HEK293 (cell line): ENCODE results near the gene MED4.
A peak's percentile ranks its signal among the peaks of the same experiment; 100 is the strongest.

ENCODE experiments used
- CTCF ChIA-PET: fragments of 350-600 bp; formaldehyde crosslinking; extraction: SDS; loops from one replicate; lab custom pipeline; 2021; ENCODE audit warnings: antibody characterized with exemption; lab: Yijun Ruan, JAX
- POLR2A ChIA-PET: fragments of 300-600 bp; formaldehyde crosslinking; extraction: SDS; loops from one replicate; lab custom pipeline; 2020; ENCODE audit warnings: antibody characterized with exemption, inconsistent platforms; lab: Yijun Ruan, JAX
- H3K27ac ChIP-seq: fragments of 200-500 bp; sonication (Bioruptor generic); 2 replicates; pipeline ENCODE4 v1.5.1; 2014; ENCODE audit warnings: low read depth, low read length, control low read depth, inconsistent platforms; ENCODE audit errors: extremely low read depth
- H3K36me3 ChIP-seq, 2 experiments: fragments of 200-500 bp in 1 of 2; sonication (Bioruptor generic) in 1 of 2; 1 replicate in 1 of 2; 2 replicates in 1 of 2; pipeline ENCODE4 v1.5.1; 2014 to 2017; ENCODE audit warnings: inconsistent platforms in 2 of 2, low read length in 2 of 2; ENCODE audit not compliant: control insufficient read depth in 2 of 2, insufficient read depth in 1 of 2
- H3K4me1 ChIP-seq: fragments of 200-500 bp; sonication (Bioruptor generic); 2 replicates; pipeline ENCODE4 v1.5.1; 2014; ENCODE audit warnings: mild to moderate bottlenecking, low read length, inconsistent platforms; ENCODE audit not compliant: control insufficient read depth, insufficient read depth
- H3K4me3 ChIP-seq: 2 replicates; pipeline ENCODE4 v1.5.1; 2011; ENCODE audit warnings: low read depth, mild to moderate bottlenecking, control low read depth, low read length, moderate library complexity
- H3K9me3 ChIP-seq: fragments of 200-500 bp; sonication (Bioruptor generic); 2 replicates; pipeline ENCODE4 v1.5.1; 2014; ENCODE audit warnings: low read depth, low read length, inconsistent platforms; ENCODE audit not compliant: control insufficient read depth, insufficient read depth
- GLI2 ChIP-seq: fragments of 450-650 bp; formaldehyde crosslinking; IDR thresholded peaks from 2 replicates; pipeline ENCODE4; 2017; ENCODE audit warnings: missing biosample characterization, missing genetic modification characterization, low read depth, borderline replicate concordance
- KLF7 ChIP-seq: fragments of 450-650 bp; formaldehyde crosslinking; IDR thresholded peaks from 2 replicates; pipeline ENCODE4 v1.5.1; 2016; ENCODE audit warnings: missing biosample characterization, missing genetic modification characterization, borderline replicate concordance
- MYNN ChIP-seq: fragments of 450-650 bp; formaldehyde crosslinking; IDR thresholded peaks from 2 replicates; pipeline ENCODE4 v1.5.1; 2016; ENCODE audit warnings: missing biosample characterization, missing genetic modification characterization, borderline replicate concordance
- SP2 ChIP-seq: fragments of 450-650 bp; formaldehyde crosslinking; IDR thresholded peaks from 2 replicates; pipeline ENCODE4 v1.5.1; 2016; ENCODE audit warnings: missing biosample characterization, missing genetic modification characterization
- ZFHX2 ChIP-seq: fragments of 450-650 bp; formaldehyde crosslinking; conservative IDR thresholded peaks from 2 replicates; pipeline ENCODE4 v1.5.1; 2016; ENCODE audit warnings: missing biosample characterization, missing genetic modification characterization
- ZNF214 ChIP-seq: fragments of 450-650 bp; formaldehyde crosslinking; IDR thresholded peaks from 2 replicates; pipeline ENCODE4 v1.5.1; 2017; ENCODE audit warnings: missing biosample characterization, mild to moderate bottlenecking, missing genetic modification characterization, borderline replicate concordance
- ZNF600 ChIP-seq: fragments of 450-650 bp; formaldehyde crosslinking; IDR thresholded peaks from 2 replicates; pipeline ENCODE4 v1.5.1; 2016; ENCODE audit warnings: missing biosample characterization, missing genetic modification characterization
- ZNF664 ChIP-seq: fragments of 450-650 bp; formaldehyde crosslinking; IDR thresholded peaks from 2 replicates; pipeline ENCODE4 v1.5.1; 2016; ENCODE audit warnings: missing biosample characterization, missing genetic modification characterization
- ZNF785 ChIP-seq: fragments of 450-650 bp; formaldehyde crosslinking; IDR thresholded peaks from 2 replicates; pipeline ENCODE4 v1.5.1; 2016; ENCODE audit warnings: missing biosample characterization, missing genetic modification characterization
- ZXDB ChIP-seq: fragments of 450-650 bp; formaldehyde crosslinking; IDR thresholded peaks from 2 replicates; pipeline ENCODE4 v1.5.1; 2016; ENCODE audit warnings: missing biosample characterization, missing genetic modification characterization
- TF ChIP-seq, protein P1 (sequence below): fragments of 450-650 bp; formaldehyde crosslinking; IDR thresholded peaks from 2 replicates; pipeline ENCODE4 v1.5.1; 2016; ENCODE audit warnings: missing biosample characterization, missing genetic modification characterization
- TF ChIP-seq, protein P2 (sequence below): fragments of 450-650 bp; formaldehyde crosslinking; optimal IDR thresholded peaks from 2 replicates; pipeline ENCODE3; 2016; ENCODE audit warnings: missing biosample characterization, mild to moderate bottlenecking, missing genetic modification characterization
- TF ChIP-seq, protein P3 (sequence below): fragments of 450-650 bp; formaldehyde crosslinking; IDR thresholded peaks from 2 replicates; pipeline ENCODE4 v1.5.1; 2016; ENCODE audit warnings: missing biosample characterization, missing genetic modification characterization
- TF ChIP-seq, protein P4 (sequence below): fragments of 450-650 bp; formaldehyde crosslinking; IDR thresholded peaks from 2 replicates; pipeline ENCODE4 v1.5.1; 2016; ENCODE audit warnings: missing biosample characterization, missing genetic modification characterization

Gene MED4

DNA sequence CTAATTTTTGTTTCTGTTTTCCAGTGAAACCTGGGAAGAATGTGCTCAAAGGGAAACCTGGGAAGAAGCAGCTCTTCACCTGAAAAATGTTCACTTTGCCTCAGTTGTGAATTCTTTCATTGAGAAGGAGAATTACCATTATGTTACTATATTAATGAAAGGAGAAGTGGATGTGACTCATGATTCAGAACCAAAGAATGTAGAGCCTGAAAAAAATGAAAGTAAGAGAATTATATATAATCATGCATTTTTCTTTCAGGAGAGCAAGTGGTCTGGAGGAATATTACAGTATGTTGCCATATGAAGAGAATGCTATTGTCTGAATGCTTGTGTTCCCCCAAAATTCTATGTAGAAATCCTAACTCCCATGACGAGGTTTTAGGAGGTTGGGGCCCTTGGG, 54.0 kb downstream of the MED4 start:
- CTCF ChIA-PET, result interaction anchor here (0.7 kb wide), 2 partner anchors 532 to 928 kb away, joined by 3 read pairs; no protein-coding TSS in a partner anchor
- TF ChIP-seq KLF7 (tag by site-specific recombination), result no peak
- TF ChIP-seq ZFHX2 (tag by site-specific recombination), result no peak
- no peaks in the 10 kb centered on the region for H3K9me3 ChIP-seq
- H3K4me1 ChIP-seq, result no peaks in the 10 kb centered on the region
- H3K27ac ChIP-seq, result no peak overlapping the region
- no peak overlapping the region for H3K4me3 ChIP-seq
- POLR2A ChIA-PET, result no interaction called here
- H3K36me3 ChIP-seq, result peaks cover 0 to 26% of the 10 kb centered on the region in 2 experiments; a peak in 2 of 3 replicates

DNA sequence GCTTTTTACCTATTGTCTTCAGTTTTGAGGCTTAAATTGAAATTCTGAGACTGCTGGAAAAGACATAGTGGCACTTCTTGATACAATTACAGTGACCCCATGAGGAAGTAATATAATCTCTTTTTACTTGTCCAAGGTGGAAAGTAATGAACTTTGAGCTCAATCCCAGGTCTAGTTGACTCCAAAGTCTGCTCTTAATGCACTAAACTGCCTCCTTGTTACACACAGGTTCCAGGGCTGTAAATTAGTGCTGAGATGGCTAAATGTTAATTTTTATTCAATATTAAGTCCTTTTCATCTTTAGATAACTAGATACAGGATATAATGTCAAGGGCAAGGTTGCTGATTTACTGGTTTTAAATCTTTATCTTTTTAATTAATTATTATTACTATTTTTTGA, 54.9 kb downstream of the MED4 start:
- Histone ChIP-seq H3K4me3 (no peak overlapping the region), H3K9me3 (no peaks in the 10 kb centered on the region), H3K27ac (no peak overlapping the region), H3K36me3 (peaks cover 0 to 24% of the 10 kb centered on the region in 2 experiments; a peak in 2 of 3 replicates), H3K4me1 (no peaks in the 10 kb centered on the region)
- POLR2A ChIA-PET, result no interaction called here
- TF ChIP-seq ZNF785, result no peak
- no peak for TF ChIP-seq GLI2 (tag by site-specific recombination)
- TF ChIP-seq, protein P1, sequence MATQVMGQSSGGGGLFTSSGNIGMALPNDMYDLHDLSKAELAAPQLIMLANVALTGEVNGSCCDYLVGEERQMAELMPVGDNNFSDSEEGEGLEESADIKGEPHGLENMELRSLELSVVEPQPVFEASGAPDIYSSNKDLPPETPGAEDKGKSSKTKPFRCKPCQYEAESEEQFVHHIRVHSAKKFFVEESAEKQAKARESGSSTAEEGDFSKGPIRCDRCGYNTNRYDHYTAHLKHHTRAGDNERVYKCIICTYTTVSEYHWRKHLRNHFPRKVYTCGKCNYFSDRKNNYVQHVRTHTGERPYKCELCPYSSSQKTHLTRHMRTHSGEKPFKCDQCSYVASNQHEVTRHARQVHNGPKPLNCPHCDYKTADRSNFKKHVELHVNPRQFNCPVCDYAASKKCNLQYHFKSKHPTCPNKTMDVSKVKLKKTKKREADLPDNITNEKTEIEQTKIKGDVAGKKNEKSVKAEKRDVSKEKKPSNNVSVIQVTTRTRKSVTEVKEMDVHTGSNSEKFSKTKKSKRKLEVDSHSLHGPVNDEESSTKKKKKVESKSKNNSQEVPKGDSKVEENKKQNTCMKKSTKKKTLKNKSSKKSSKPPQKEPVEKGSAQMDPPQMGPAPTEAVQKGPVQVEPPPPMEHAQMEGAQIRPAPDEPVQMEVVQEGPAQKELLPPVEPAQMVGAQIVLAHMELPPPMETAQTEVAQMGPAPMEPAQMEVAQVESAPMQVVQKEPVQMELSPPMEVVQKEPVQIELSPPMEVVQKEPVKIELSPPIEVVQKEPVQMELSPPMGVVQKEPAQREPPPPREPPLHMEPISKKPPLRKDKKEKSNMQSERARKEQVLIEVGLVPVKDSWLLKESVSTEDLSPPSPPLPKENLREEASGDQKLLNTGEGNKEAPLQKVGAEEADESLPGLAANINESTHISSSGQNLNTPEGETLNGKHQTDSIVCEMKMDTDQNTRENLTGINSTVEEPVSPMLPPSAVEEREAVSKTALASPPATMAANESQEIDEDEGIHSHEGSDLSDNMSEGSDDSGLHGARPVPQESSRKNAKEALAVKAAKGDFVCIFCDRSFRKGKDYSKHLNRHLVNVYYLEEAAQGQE (tag by site-specific recombination), result no peak
- TF ChIP-seq ZNF214, result no peak
- no peak for TF ChIP-seq ZXDB (tag by site-specific recombination)
- TF ChIP-seq, protein P2, sequence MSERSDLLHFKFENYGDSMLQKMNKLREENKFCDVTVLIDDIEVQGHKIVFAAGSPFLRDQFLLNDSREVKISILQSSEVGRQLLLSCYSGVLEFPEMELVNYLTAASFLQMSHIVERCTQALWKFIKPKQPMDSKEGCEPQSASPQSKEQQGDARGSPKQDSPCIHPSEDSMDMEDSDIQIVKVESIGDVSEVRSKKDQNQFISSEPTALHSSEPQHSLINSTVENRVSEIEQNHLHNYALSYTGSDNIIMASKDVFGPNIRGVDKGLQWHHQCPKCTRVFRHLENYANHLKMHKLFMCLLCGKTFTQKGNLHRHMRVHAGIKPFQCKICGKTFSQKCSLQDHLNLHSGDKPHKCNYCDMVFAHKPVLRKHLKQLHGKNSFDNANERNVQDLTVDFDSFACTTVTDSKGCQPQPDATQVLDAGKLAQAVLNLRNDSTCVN (tag by site-specific recombination), result no peak
- TF ChIP-seq, protein P3, sequence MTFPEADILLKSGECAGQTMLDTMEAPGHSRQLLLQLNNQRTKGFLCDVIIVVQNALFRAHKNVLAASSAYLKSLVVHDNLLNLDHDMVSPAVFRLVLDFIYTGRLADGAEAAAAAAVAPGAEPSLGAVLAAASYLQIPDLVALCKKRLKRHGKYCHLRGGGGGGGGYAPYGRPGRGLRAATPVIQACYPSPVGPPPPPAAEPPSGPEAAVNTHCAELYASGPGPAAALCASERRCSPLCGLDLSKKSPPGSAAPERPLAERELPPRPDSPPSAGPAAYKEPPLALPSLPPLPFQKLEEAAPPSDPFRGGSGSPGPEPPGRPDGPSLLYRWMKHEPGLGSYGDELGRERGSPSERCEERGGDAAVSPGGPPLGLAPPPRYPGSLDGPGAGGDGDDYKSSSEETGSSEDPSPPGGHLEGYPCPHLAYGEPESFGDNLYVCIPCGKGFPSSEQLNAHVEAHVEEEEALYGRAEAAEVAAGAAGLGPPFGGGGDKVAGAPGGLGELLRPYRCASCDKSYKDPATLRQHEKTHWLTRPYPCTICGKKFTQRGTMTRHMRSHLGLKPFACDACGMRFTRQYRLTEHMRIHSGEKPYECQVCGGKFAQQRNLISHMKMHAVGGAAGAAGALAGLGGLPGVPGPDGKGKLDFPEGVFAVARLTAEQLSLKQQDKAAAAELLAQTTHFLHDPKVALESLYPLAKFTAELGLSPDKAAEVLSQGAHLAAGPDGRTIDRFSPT (tag by site-specific recombination), result no peak
- no peak for TF ChIP-seq MYNN (tag by site-specific recombination)
- no peak for TF ChIP-seq ZNF664 (tag by site-specific recombination)
- TF ChIP-seq, protein P4, sequence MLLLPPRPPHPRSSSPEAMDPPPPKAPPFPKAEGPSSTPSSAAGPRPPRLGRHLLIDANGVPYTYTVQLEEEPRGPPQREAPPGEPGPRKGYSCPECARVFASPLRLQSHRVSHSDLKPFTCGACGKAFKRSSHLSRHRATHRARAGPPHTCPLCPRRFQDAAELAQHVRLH (tag by site-specific recombination), result no peak
- CTCF ChIA-PET, result interaction anchor here (0.7 kb wide), 1 partner anchor 73 kb away, joined by 3 read pairs; no protein-coding TSS in a partner anchor

DNA sequence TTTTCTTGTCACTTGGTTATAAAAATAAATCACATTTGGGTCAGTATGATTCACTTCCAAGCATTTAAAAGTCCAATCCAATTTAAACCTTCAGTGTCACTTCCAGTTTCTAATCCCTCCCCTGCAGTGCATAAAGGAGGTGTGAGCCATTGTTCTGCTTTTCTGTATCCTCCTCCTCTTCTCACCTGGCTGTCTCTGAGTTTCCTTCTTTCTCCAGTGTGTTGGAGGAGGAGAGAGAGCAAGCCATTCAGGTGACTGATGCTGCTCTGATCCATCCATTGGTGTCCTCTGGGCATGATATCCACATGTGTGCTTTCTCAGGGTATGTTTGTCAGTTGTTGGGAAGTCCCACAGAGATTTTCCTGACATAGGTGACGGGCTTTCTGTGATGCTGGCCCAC, 56.1 kb downstream of the MED4 start:
- peaks cover 0 to 24% of the 10 kb centered on the region in 2 experiments; a peak in 2 of 3 replicates for H3K36me3 ChIP-seq
- no peak overlapping the region for H3K4me3 ChIP-seq
- no peaks in the 10 kb centered on the region for H3K4me1 ChIP-seq
- TF ChIP-seq SP2 (tag by site-specific recombination) (peak; percentile 20; the same call in 1 of the 2 replicates), ZNF600 (tag by site-specific recombination) (peak; percentile 19; the same call in 1 of the 2 replicates), MYNN (tag by site-specific recombination) (no peak)
- POLR2A ChIA-PET, result interaction anchor here (1.3 to 2.1 kb wide), 4 partner anchors 8 to 56 kb away, joined by 5 to 8 read pairs (median 6); partner anchors contain the start of gene MED4
- H3K9me3 ChIP-seq, result no peaks in the 10 kb centered on the region
- H3K27ac ChIP-seq, result no peak overlapping the region
- CTCF ChIA-PET, result interaction anchor here (0.6 to 2.5 kb wide), 7 partner anchors 9 to 525 kb away, joined by 3 to 19 read pairs (median 4); no protein-coding TSS in a partner anchor
